GM12878 (cell line): Measurements from ENCODE around the gene CLDN24. TPM values are rescaled to one million over a fixed set of nuclear protein-coding genes. Genes with fewer than 3 reads are reported as not detected.

Experiments used
- ATAC-seq: fragments of 200-7000 bp; cut with Tn5 transposase; 3 replicates; pipeline ENCODE4 v1.9.1; 2020; ENCODE audit warnings: mild to moderate bottlenecking, moderate library complexity
- BruUV-seq: library from RNA; stranded (reverse); fragments of 400-500 nt; replicated peaks from 2 replicates; lab custom pipeline; 2021; lab: Mats Ljungman, UMichigan
- CTCF ChIA-PET: fragments of 300-600 bp; sonication (Branson Sonifier 250); formaldehyde crosslinking; extraction: SDS; loops from one replicate; lab custom pipeline; 2021; ENCODE audit warnings: inconsistent platforms; lab: Yijun Ruan, JAX
- POLR2A ChIA-PET: fragments of 350-600 bp; formaldehyde crosslinking; extraction: SDS; loops from one replicate; lab custom pipeline; 2021; ENCODE audit warnings: inconsistent platforms; lab: Charles Lee
- RAD21 ChIA-PET: fragments of 300-600 bp; sonication (Branson Sonifier 250); formaldehyde crosslinking; loops from one replicate; lab custom pipeline; 2023; ENCODE audit warnings: antibody characterized with exemption; ENCODE audit not compliant: unreplicated experiment; lab: Charles Lee
- SMC1A ChIA-PET: fragments of 300-600 bp; sonication (Branson Sonifier 250); formaldehyde crosslinking; loops from one replicate; lab custom pipeline; 2023; ENCODE audit not compliant: unreplicated experiment, uncharacterized antibody; lab: Charles Lee
- DNase-seq: peaks from one replicate; pipeline ENCODE4 v3.0.0-alpha.2; 2011; ENCODE audit warnings: low read depth, low spot score
- FAIRE-seq: peaks from 3 replicates; lab custom pipeline; 2011; peaks lifted over from hg19 to GRCh38; lab: Jason Lieb, UNC
- H2AFZ ChIP-seq: 2 replicates; pipeline ENCODE4 v1.6.0; 2011; ENCODE audit warnings: low read depth, low read length, control low read depth; ENCODE audit not compliant: control insufficient read depth
- H3K27ac ChIP-seq: 2 replicates; pipeline ENCODE4 v1.5.1; 2011; ENCODE audit warnings: control low read depth; ENCODE audit not compliant: control insufficient read depth, insufficient read depth
- H3K27me3 ChIP-seq, 2 experiments: replicated peaks in 1 of 2; 2 replicates each; pipeline versions ENCODE4 v1.6.0 to v1.6.1; 2011; ENCODE audit warnings: low read length in 1 of 2; ENCODE audit not compliant: control insufficient read depth in 2 of 2, insufficient read depth in 2 of 2
- H3K36me3 ChIP-seq, 2 experiments: 2 replicates each; pipeline ENCODE4 v1.5.1; 2011; ENCODE audit warnings: low read length in 1 of 2; ENCODE audit not compliant: control insufficient read depth in 2 of 2, insufficient read depth in 2 of 2
- H3K4me1 ChIP-seq: 2 replicates; pipeline ENCODE4 v1.6.1; 2011; ENCODE audit warnings: mild to moderate bottlenecking, low read length, moderate library complexity, mixed read lengths; ENCODE audit not compliant: control insufficient read depth, insufficient read depth
- H3K4me2 ChIP-seq: 2 replicates; pipeline ENCODE4 v1.6.0; 2011; ENCODE audit warnings: control low read depth; ENCODE audit not compliant: control insufficient read depth, insufficient read depth
- H3K4me3 ChIP-seq: fragments of 200-600 bp; sonication (generic); 2 replicates; pipeline ENCODE4 v1.5.1; 2016
- H3K79me2 ChIP-seq: 2 replicates; pipeline ENCODE4 v1.6.0; 2011; ENCODE audit warnings: low read length; ENCODE audit not compliant: control insufficient read depth, insufficient read depth
- H3K9ac ChIP-seq: 2 replicates; pipeline ENCODE4 v1.8.0; 2011; ENCODE audit warnings: low read length, control low read depth, mixed read lengths; ENCODE audit not compliant: control insufficient read depth, insufficient read depth
- H3K9me3 ChIP-seq: replicated peaks from 3 replicates; pipeline ENCODE4 v1.5.1; 2011; ENCODE audit warnings: mild to moderate bottlenecking, low read length; ENCODE audit not compliant: control insufficient read depth, insufficient read depth
- H4K20me1 ChIP-seq: 2 replicates; pipeline ENCODE4 v1.6.0; 2011; ENCODE audit not compliant: control insufficient read depth, insufficient read depth
- ASH2L ChIP-seq: fragments of 300-600, 200-600 bp; sonication (generic); IDR thresholded peaks from 2 replicates; pipeline ENCODE4 v1.6.1; 2017; ENCODE audit warnings: low read depth, mild to moderate bottlenecking, borderline replicate concordance
- CHD1 ChIP-seq: IDR thresholded peaks from 2 replicates; pipeline ENCODE4 v1.6.1; 2012; ENCODE audit warnings: low read depth, low read length, improper control_type of control experiment
- ETV6 ChIP-seq, 2 experiments: fragments of 450-650 bp in 1 of 2; IDR thresholded peaks in 1 of 2; conservative IDR thresholded peaks in 1 of 2; 2 replicates each; pipeline ENCODE4 v1.6.1; 2014; ENCODE audit warnings: antibody characterized with exemption in 1 of 2, borderline replicate concordance in 1 of 2, low read depth in 1 of 2, mild to moderate bottlenecking in 1 of 2, moderate library complexity in 1 of 2
- MLLT1 ChIP-seq: fragments of 450-650 bp; IDR thresholded peaks from 2 replicates; pipeline ENCODE4 v1.6.1; 2016; ENCODE audit warnings: mild to moderate bottlenecking
- NBN ChIP-seq: fragments of 450-650 bp; IDR thresholded peaks from 2 replicates; pipeline ENCODE4 v1.6.1; 2016
- NFYB ChIP-seq: IDR thresholded peaks from 2 replicates; pipeline ENCODE4 v1.6.1; 2011; ENCODE audit warnings: low read depth, mild to moderate bottlenecking, low read length, improper control_type of control experiment, moderate library complexity; ENCODE audit not compliant: insufficient read depth
- NR2C2 ChIP-seq: IDR thresholded peaks from 2 replicates; pipeline ENCODE4 v1.6.1; 2011; ENCODE audit warnings: borderline replicate concordance, low read depth; ENCODE audit not compliant: control insufficient read depth, insufficient read length
- NR2F1 ChIP-seq: fragments of 450-650 bp; conservative IDR thresholded peaks from 2 replicates; pipeline ENCODE4 v1.6.1; 2017; ENCODE audit warnings: mild to moderate bottlenecking
- RAD51 ChIP-seq: fragments of 450-650 bp; IDR thresholded peaks from 2 replicates; pipeline ENCODE4 v1.6.1; 2016; ENCODE audit warnings: moderate library complexity, mild to moderate bottlenecking, inconsistent platforms
- RFX5 ChIP-seq: IDR thresholded peaks from 2 replicates; pipeline ENCODE4 v1.6.1; 2011; ENCODE audit warnings: low read depth, low read length, improper control_type of control experiment
- SIN3A ChIP-seq: IDR thresholded peaks from 2 replicates; pipeline ENCODE4 v1.6.1; 2012; ENCODE audit warnings: low read depth, low read length, improper control_type of control experiment
- SMAD1 ChIP-seq: fragments of 450-650 bp; IDR thresholded peaks from 2 replicates; pipeline ENCODE4 v1.6.1; 2018; ENCODE audit warnings: mild to moderate bottlenecking, low read depth; ENCODE audit not compliant: partially characterized antibody
- SMAD5 ChIP-seq: IDR thresholded peaks from 2 replicates; pipeline ENCODE4 v1.6.1; 2016; ENCODE audit warnings: antibody characterized with exemption, low read depth
- YBX1 ChIP-seq: fragments of 450-650 bp; IDR thresholded peaks from 2 replicates; pipeline ENCODE4 v1.6.1; 2016; ENCODE audit warnings: antibody characterized with exemption
- ZBTB4 ChIP-seq: fragments of 450-650 bp; formaldehyde crosslinking; IDR thresholded peaks from 2 replicates; pipeline ENCODE4 v1.4.0; 2022; ENCODE audit warnings: mild to moderate bottlenecking, moderate library complexity
- ZNF207 ChIP-seq: fragments of 450-650 bp; IDR thresholded peaks from 2 replicates; pipeline ENCODE4 v1.6.1; 2014; ENCODE audit warnings: antibody characterized with exemption, mild to moderate bottlenecking, borderline replicate concordance
- ZNF24 ChIP-seq: fragments of 450-650 bp; IDR thresholded peaks from 2 replicates; pipeline ENCODE4 v1.6.1; 2017; ENCODE audit warnings: antibody characterized with exemption, mild to moderate bottlenecking
- ZNF274 ChIP-seq: IDR thresholded peaks from one replicate; pipeline ENCODE4 v1.8.0; 2011; ENCODE audit not compliant: insufficient read length, insufficient read depth
- WGBS: methylation state at CpG from one replicate; pipeline ENCODE4 v1.1.6; 2016; ENCODE audit warnings: low lambda C conversion rate; ENCODE audit not compliant: insufficient replicate concordance, insufficient coverage; ENCODE audit errors: missing lambda C conversion rate; 5-methylcytosine and 5-hydroxymethylcytosine counted together
- in situ Hi-C: fragments of 300-500 bp; cut with MboI; formaldehyde crosslinking; loops from 9 replicates; pipeline ENCODE4 v1.14.3; 2018; ENCODE audit warnings: mixed read lengths
- intact Hi-C: fragments of 100-400 bp; cut with micrococcal nuclease; formaldehyde crosslinking; loops from one replicate; pipeline ENCODE4 v1.14.2; 2022; ENCODE audit not compliant: unreplicated experiment
- polyA plus RNA-seq, 11 experiments: library from polyadenylated mRNA; depleted of rRNA in 4 of 11; unstranded in 6 of 11; stranded (reverse) in 5 of 11; fragments of >200 nt; fragmentation: Nextera tagmentation in 4 of 11; fragmentation: Illumina TruSeq in 1 of 11; extraction: Ambion mirVana in 4 of 11; extraction: Trizol in 1 of 11; gene quantifications; 1 replicate in 1 of 11; 2 replicates in 10 of 11; pipeline versions ENCODE4 v1.2.1 to v1.2.3, GENCODE V29; 2011 to 2016; ENCODE audit warnings: inconsistent platforms in 2 of 11, missing spikeins in 2 of 11, low read depth in 1 of 11
- total RNA-seq, 4 experiments: library from RNA; depleted of rRNA in 3 of 4; stranded (reverse); fragments of >200 nt in 3 of 4; fragmentation: Illumina TruSeq in 1 of 4; extraction: Trizol in 1 of 4; gene quantifications; 2 replicates each; pipeline versions ENCODE4 v1.2.1 to v1.2.3, GENCODE V29; 2013 to 2021

CLDN24 gene
- total and polyA plus RNA-seq, 10 of the 15 experiments (the other 5 are each of a cell fraction or from before 2014, with no cell fraction given): not detected

- no peak for TF ChIP-seq NR2F1
- no peak for TF ChIP-seq SMAD5
- TF ChIP-seq ZNF207: no peak
- no peak for TF ChIP-seq NFYB
- TF ChIP-seq YBX1: no peak
- no peak for TF ChIP-seq ETV6 (conservative IDR thresholded peaks at IDR 0.05 in 1 of 2, IDR thresholded peaks at IDR 0.05 in 1 of 2; ENCODE audit: borderline replicate concordance in 1 of 2, low read depth in 1 of 2)
- no peak for TF ChIP-seq RAD51
- no peak for TF ChIP-seq SMAD1
- no peak for TF ChIP-seq MLLT1
These were observed 25.9 kb upstream of the CLDN24 start (continued) for GRCh38 chr4:183348136-183348535.

GRCh38 chr4:183347566-183347965 is 25.3 kb upstream of the CLDN24 start:
- H3K9me3 ChIP-seq: no peaks in the 10 kb centered on the region
- WGBS: 48% methylated on average over 4 of the region's 4 CpGs
- FAIRE-seq (no peak), ATAC-seq (no peak), DNase-seq (no peak)
- POLR2A ChIA-PET: no interaction called here
- BruUV-seq: no TSS peak
- TF ChIP-seq NR2C2 (no peak), CHD1 (no peak), NBN (no peak), ZBTB4 (CRISPR knock-in tag) (no peak), ZNF274 (no peak), SIN3A (no peak), ASH2L (no peak), RFX5 (no peak), ZNF24 (no peak)
- H4K20me1 ChIP-seq: no peaks in the 10 kb centered on the region
- SMC1A ChIA-PET: no interaction called here
- no peak overlapping the region for H3K27ac ChIP-seq
- CTCF ChIA-PET: no interaction called here
- H3K36me3 ChIP-seq: no peaks in the 10 kb centered on the region
- no peaks in the 10 kb centered on the region for H3K4me1 ChIP-seq
- H3K9ac ChIP-seq: no peak overlapping the region
- intact Hi-C loops: no loop called here
- H2AFZ ChIP-seq: no peak overlapping the region
- no peaks in the 10 kb centered on the region; a peak in 1 of 4 replicates for H3K27me3 ChIP-seq
- in situ Hi-C loops: no loop called here
- H3K4me3 ChIP-seq: no peak overlapping the region
- no peaks in the 10 kb centered on the region for H3K79me2 ChIP-seq
- RAD21 ChIA-PET: no interaction called here
- no peak overlapping the region for H3K4me2 ChIP-seq
